Ovary (tissue), 3 donors: ENCODE measurements around the gene EDN1.

Experiments
- CTCF ChIP-seq, 3 donors: fragments of 450-650 bp in 2 of 3; fragments of 200-600 bp in 1 of 3; IDR thresholded peaks; one replicate each; pipeline versions ENCODE4 v1.5.1 to v1.8.0; 2016 to 2022; ENCODE audit warnings: antibody characterized with exemption in 3 of 3, mild to moderate bottlenecking in 1 of 3
- POLR2A ChIP-seq: fragments of 450-650 bp; IDR thresholded peaks from one replicate; pipeline ENCODE4 v1.6.1; 2017; ENCODE audit warnings: antibody characterized with exemption, mild to moderate bottlenecking, moderate library complexity
- donor health status: DM: no; HTN: no; CAD: no.

GRCh38 chr6:12336121-12336971, 46.2 kb downstream of the EDN1 start:
- no peak for TF ChIP-seq CTCF (IDR thresholded peaks at IDR 0.05)
- TF ChIP-seq POLR2A = no peak
